Skin of body (tissue), 1 donor: Measurements from ENCODE around the gene PM20D1. TPM values are rescaled to one million over a fixed set of nuclear protein-coding genes. Genes with fewer than 3 reads are reported as not detected.

ENCODE experiments used
- total RNA-seq: library from RNA; depleted of rRNA; stranded (reverse); fragments of >200 nt; gene quantifications from one replicate; pipeline ENCODE4 v1.2.3, GENCODE V29; 2014

Gene PM20D1
- total RNA-seq, 1 donor from 2014 or later, result 0.39 TPM

Other genes with a start within 250 kb of the PM20D1 start
- gene ELK4, start 218.1 kb downstream of the PM20D1 start, total RNA-seq, result 19.3 TPM
- gene SLC45A3, start 169.6 kb downstream of the PM20D1 start, total RNA-seq, result 2.7 TPM
- 244 TPM for gene NUCKS1, start 100.0 kb downstream of the PM20D1 start, total RNA-seq
- 3.8 TPM for gene RAB29, start 74.7 kb downstream of the PM20D1 start, total RNA-seq
- 7.6 TPM for gene SLC41A1, start 36.9 kb downstream of the PM20D1 start, total RNA-seq
- gene SLC26A9, start 93.3 kb upstream of the PM20D1 start, total RNA-seq, result 0.20 TPM
- 17.2 TPM for gene RAB7B, start 153.3 kb upstream of the PM20D1 start, total RNA-seq
- gene CTSE, start 173.8 kb upstream of the PM20D1 start, total RNA-seq, result 0.20 TPM
- 5.5 TPM for gene RHEX, start 203.0 kb upstream of the PM20D1 start, total RNA-seq